BJ (cell line): ENCODE results near the gene PSEN2. TPM values are rescaled to one million over a fixed set of nuclear protein-coding genes. Genes with fewer than 3 reads are reported as not detected.
A peak's percentile ranks its signal among the peaks of the same experiment; 100 is the strongest.
"Not testable (repeated sequence)": the region's sequence is repeated elsewhere in the genome, so short reads cannot be mapped to it uniquely, and the experiment has no call there.

Source experiments
- CTCF ChIA-PET: fragments of 350-600 bp; formaldehyde crosslinking; extraction: SDS; loops from one replicate; lab custom pipeline; 2021; ENCODE audit warnings: antibody characterized with exemption, inconsistent platforms; lab: Yijun Ruan, JAX
- POLR2A ChIA-PET: fragments of 300-600 bp; sonication (Branson Sonifier 250); formaldehyde crosslinking; extraction: SDS; loops from one replicate; lab custom pipeline; 2021; ENCODE audit warnings: antibody characterized with exemption; lab: Charles Lee
- DNase-seq: peaks from one replicate; pipeline ENCODE4 v3.0.0-alpha.2; 2011; ENCODE audit warnings: low read depth
- H3K27me3 ChIP-seq: 2 replicates; pipeline ENCODE4 v1.6.0; 2011; ENCODE audit warnings: low read length; ENCODE audit not compliant: control insufficient read depth, insufficient read depth
- H3K36me3 ChIP-seq: 2 replicates; pipeline ENCODE4 v1.5.1; 2011; ENCODE audit warnings: low read length; ENCODE audit not compliant: control insufficient read depth, insufficient read depth
- H3K4me3 ChIP-seq: 2 replicates; pipeline ENCODE4 v1.5.1; 2011; ENCODE audit warnings: low read depth, mild to moderate bottlenecking, control low read depth, low read length
- CTCF ChIP-seq: IDR thresholded peaks from 2 replicates; pipeline ENCODE4 v1.5.1; 2011; ENCODE audit warnings: low read depth, mild to moderate bottlenecking, control low read depth, inconsistent platforms, low read length, moderate library complexity; ENCODE audit not compliant: insufficient read depth
- polyA plus RNA-seq: library from polyadenylated mRNA; depleted of rRNA; stranded (reverse); fragments of >200 nt; gene quantifications from 2 replicates; pipeline ENCODE4 v1.2.3, GENCODE V29; 2011

PSEN2 gene
- polyA plus RNA-seq, 1 experiment = 32.1 TPM

GRCh38 chr1:226838456-226838855, 32.0 kb upstream of the PSEN2 start:
- Histone ChIP-seq H3K27me3 (peaks cover 1% of the 10 kb centered on the region; the same call in 1 of the 2 replicates), H3K4me3 (no peak overlapping the region), H3K36me3 (no peaks in the 10 kb centered on the region)
- POLR2A ChIA-PET = no interaction called here
- no peak for TF ChIP-seq CTCF
- DNase-seq = no peak
- CTCF ChIA-PET = interaction anchor here (1.1 to 2.1 kb wide), 3 partner anchors 11 to 205 kb away, joined by 3 to 7 read pairs (median 5); no protein-coding TSS in a partner anchor

GRCh38 chr1:226845624-226846023, 24.8 kb upstream of the PSEN2 start:
- POLR2A ChIA-PET = no interaction called here
- no peak for DNase-seq
- Histone ChIP-seq H3K4me3 (no peak overlapping the region), H3K27me3 (no peaks in the 10 kb centered on the region; the same call in 1 of the 2 replicates), H3K36me3 (no peaks in the 10 kb centered on the region)
- no peak for TF ChIP-seq CTCF
- CTCF ChIA-PET = interaction anchor here (1.4 kb wide), 1 partner anchor 212 kb away, joined by 3 read pairs; no protein-coding TSS in a partner anchor

- peak; percentile 43 for DNase-seq
- Histone ChIP-seq H3K4me3 (no peak overlapping the region), H3K36me3 (no peaks in the 10 kb centered on the region), H3K27me3 (no peaks in the 10 kb centered on the region; the same call in 1 of the 2 replicates)
- ChIA-PET CTCF (no interaction called here), POLR2A (no interaction called here)
- no peak for TF ChIP-seq CTCF
These were observed 23.6 kb upstream of the PSEN2 start for GRCh38 chr1:226846786-226847185.

- CTCF ChIA-PET, H3K36me3 ChIP-seq, POLR2A ChIA-PET, DNase-seq, H3K4me3 ChIP-seq, H3K27me3 ChIP-seq: not testable (repeated sequence)
These were observed 15.9 kb upstream of the PSEN2 start for GRCh38 chr1:226854548-226854947.

GRCh38 chr1:226862890-226863289, 7.5 kb upstream of the PSEN2 start:
- DNase-seq = no peak
- no peaks in the 10 kb centered on the region for H3K27me3 ChIP-seq
- no peak for TF ChIP-seq CTCF
- CTCF ChIA-PET = interaction anchor here (0.6 to 1.4 kb wide), 3 partner anchors 225 to 568 kb away, joined by 3 read pairs; no protein-coding TSS in a partner anchor
- POLR2A ChIA-PET = no interaction called here
- no peak overlapping the region for H3K4me3 ChIP-seq
- H3K36me3 ChIP-seq = no peaks in the 10 kb centered on the region

GRCh38 chr1:226863446-226863845, 7.0 kb upstream of the PSEN2 start:
- Histone ChIP-seq H3K27me3 (no peaks in the 10 kb centered on the region), H3K36me3 (no peaks in the 10 kb centered on the region), H3K4me3 (no peak overlapping the region)
- ChIA-PET CTCF (interaction anchor here (0.7 to 1.4 kb wide), 5 partner anchors 16 to 584 kb away, joined by 3 to 4 read pairs (median 3); no protein-coding TSS in a partner anchor), POLR2A (no interaction called here)
- no peak for TF ChIP-seq CTCF
- peak; percentile 50 for DNase-seq
